OCI-LY7 (cell line): Measurements from ENCODE around the gene ATXN3. TPM values are rescaled to one million over a fixed set of nuclear protein-coding genes. Genes with fewer than 3 reads are reported as not detected.
"Not testable (repeated sequence)": the region's sequence is repeated elsewhere in the genome, so short reads cannot be mapped to it uniquely, and the experiment has no call there.

Experiments
- BruUV-seq: library from RNA; stranded (reverse); fragments of 400-500 nt; replicated peaks from 2 replicates; lab custom pipeline; 2021; lab: Mats Ljungman, UMichigan
- CTCF ChIA-PET: fragments of 300-600 bp; sonication (Branson Sonifier 250); formaldehyde crosslinking; loops from one replicate; lab custom pipeline; 2022; ENCODE audit warnings: antibody characterized with exemption; ENCODE audit not compliant: unreplicated experiment; lab: Charles Lee
- POLR2A ChIA-PET: fragments of 300-600 bp; sonication (Branson Sonifier 250); formaldehyde crosslinking; loops from one replicate; lab custom pipeline; 2022; ENCODE audit warnings: antibody characterized with exemption; lab: Charles Lee
- DNase-seq: peaks from one replicate; pipeline ENCODE4 v3.0.0-alpha.2; 2015; ENCODE audit warnings: low spot score
- H2AFZ ChIP-seq: fragments of 200-600 bp; sonication (generic), shearing (Covaris generic); 2 replicates; pipeline ENCODE4 v1.6.1; 2014; ENCODE audit warnings: mild to moderate bottlenecking, antibody characterized with exemption, low read length, moderate library complexity
- H3K27ac ChIP-seq: fragments of 200-600 bp; sonication (generic); 2 replicates; pipeline ENCODE4 v1.5.1; 2014; ENCODE audit warnings: mixed run types, low read depth, mild to moderate bottlenecking, moderate library complexity, low read length, inconsistent platforms; ENCODE audit not compliant: poor library complexity, severe bottlenecking
- H3K36me3 ChIP-seq: fragments of 200-600 bp; sonication (generic); 2 replicates; pipeline ENCODE4 v1.6.1; 2014; ENCODE audit warnings: mild to moderate bottlenecking, antibody characterized with exemption, low read length, moderate library complexity, mixed read lengths; ENCODE audit not compliant: insufficient read depth
- H3K4me1 ChIP-seq: fragments of 200-600 bp; sonication (generic); 2 replicates; pipeline ENCODE4 v1.5.1; 2014; ENCODE audit warnings: mild to moderate bottlenecking, low read length; ENCODE audit not compliant: insufficient read depth, poor library complexity, severe bottlenecking
- H3K4me2 ChIP-seq: fragments of 200-600 bp; sonication (generic); 2 replicates; pipeline ENCODE4 v1.6.1; 2014; ENCODE audit warnings: mild to moderate bottlenecking, low read length
- H3K4me3 ChIP-seq: fragments of 200-600 bp; sonication (generic); 2 replicates; pipeline ENCODE4 v1.5.1; 2014; ENCODE audit warnings: mild to moderate bottlenecking, low read depth, low read length; ENCODE audit not compliant: poor library complexity, severe bottlenecking
- H3K79me2 ChIP-seq: fragments of 200-600 bp; sonication (generic); 2 replicates; pipeline ENCODE4 v1.6.1; 2016; ENCODE audit warnings: low read depth, mild to moderate bottlenecking, low read length, moderate library complexity, mixed read lengths; ENCODE audit not compliant: insufficient read depth
- H3K9me2 ChIP-seq: fragments of 200-600 bp; sonication (generic); 2 replicates; pipeline ENCODE4 v1.6.1; 2016; ENCODE audit warnings: mild to moderate bottlenecking, low read length, mixed read lengths; ENCODE audit not compliant: insufficient read depth
- H3K9me3 ChIP-seq: fragments of 200-600 bp; sonication (generic); 2 replicates; pipeline ENCODE4 v1.6.1; 2014; ENCODE audit warnings: mild to moderate bottlenecking, mixed run types, low read length, mixed read lengths
- H4K20me1 ChIP-seq: fragments of 200-600 bp; sonication (generic); 2 replicates; pipeline ENCODE4 v1.6.1; 2014; ENCODE audit warnings: mild to moderate bottlenecking, antibody characterized with exemption, low read length, moderate library complexity, mixed read lengths; ENCODE audit not compliant: insufficient read depth
- EZH2phosphoT487 ChIP-seq: fragments of 200-600 bp; sonication (generic); IDR thresholded peaks from 2 replicates; pipeline ENCODE4 v1.6.1; 2018; ENCODE audit warnings: low read depth, borderline replicate concordance, mild to moderate bottlenecking, mixed run types, antibody characterized with exemption, low read length, moderate library complexity, mixed read lengths
- intact Hi-C: fragments of 100-400 bp; cut with micrococcal nuclease; formaldehyde crosslinking; loops from one replicate; pipeline ENCODE4 v1.10.0; 2022; ENCODE audit not compliant: unreplicated experiment
- total RNA-seq, 2 experiments: library from RNA; depleted of rRNA in 1 of 2; stranded (reverse); fragments of >200 nt in 1 of 2; shearing (Covaris generic) in 1 of 2; gene quantifications; 2 replicates each; pipeline ENCODE4 v1.2.3, GENCODE V29; 2014 to 2022
- TF ChIP-seq, protein P1 (sequence below): fragments of 200-600 bp; sonication (generic); conservative IDR thresholded peaks from 2 replicates; pipeline ENCODE4 v1.5.1; 2014; ENCODE audit warnings: mild to moderate bottlenecking, antibody characterized with exemption, low read length, moderate library complexity, mixed read lengths

ATXN3 gene
- total RNA-seq, 2 experiments from 2014 or later: 21.3 to 24.6 TPM

DNA sequence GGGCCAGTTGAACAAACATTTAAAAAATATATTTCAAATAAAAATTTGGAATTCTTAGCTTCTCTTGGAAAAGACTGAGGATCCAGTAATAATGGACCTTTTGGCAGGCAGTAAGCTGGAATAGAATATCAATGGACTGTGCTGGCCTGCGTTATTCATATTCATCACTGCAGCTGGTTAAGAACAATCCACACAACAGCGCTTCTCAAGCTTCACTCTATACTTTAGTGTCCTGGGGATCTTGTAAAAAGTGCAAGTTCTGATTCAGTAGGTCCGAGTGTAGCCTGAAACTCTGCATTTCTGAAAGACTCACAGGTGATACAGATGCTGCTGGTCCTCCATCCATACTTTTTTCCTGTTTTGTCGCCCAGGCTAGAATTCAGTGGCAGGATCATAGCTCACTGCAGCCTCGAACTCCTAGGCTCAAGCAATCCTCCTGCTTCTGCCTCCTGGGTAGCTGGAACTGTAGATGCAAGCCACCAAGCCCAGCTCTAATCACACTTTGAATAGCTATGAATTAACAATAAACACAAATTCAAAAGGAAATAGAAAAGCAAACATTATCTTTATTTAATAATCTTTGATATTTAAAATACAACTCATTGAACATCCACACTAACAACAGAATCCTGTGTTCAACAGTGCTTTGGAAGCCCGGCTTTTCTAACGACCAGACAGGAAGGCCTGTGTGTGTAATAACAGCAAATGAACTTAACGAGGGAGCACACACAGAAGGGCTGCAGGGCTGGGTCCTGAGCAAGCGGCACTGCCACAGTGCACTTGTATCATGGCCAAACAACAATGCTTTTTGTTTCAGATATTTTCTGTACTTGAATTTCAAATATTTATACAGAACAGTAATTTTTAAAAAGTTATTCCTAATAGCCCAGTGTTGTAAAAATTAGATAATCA lies 48.1 kb downstream of the ATXN3 start:
- ChIA-PET POLR2A (interaction anchor here (0.6 to 1.1 kb wide), 3 partner anchors 33 to 1389 kb away, joined by 3 to 4 read pairs (median 3); no protein-coding TSS in a partner anchor), CTCF (no interaction called here)
- no peak overlapping the region for H3K27ac ChIP-seq
- peaks cover 6% of the 10 kb centered on the region; the same call in 1 of the 2 replicates for H3K36me3 ChIP-seq
- no peak overlapping the region for H2AFZ ChIP-seq
- TF ChIP-seq, protein P1, sequence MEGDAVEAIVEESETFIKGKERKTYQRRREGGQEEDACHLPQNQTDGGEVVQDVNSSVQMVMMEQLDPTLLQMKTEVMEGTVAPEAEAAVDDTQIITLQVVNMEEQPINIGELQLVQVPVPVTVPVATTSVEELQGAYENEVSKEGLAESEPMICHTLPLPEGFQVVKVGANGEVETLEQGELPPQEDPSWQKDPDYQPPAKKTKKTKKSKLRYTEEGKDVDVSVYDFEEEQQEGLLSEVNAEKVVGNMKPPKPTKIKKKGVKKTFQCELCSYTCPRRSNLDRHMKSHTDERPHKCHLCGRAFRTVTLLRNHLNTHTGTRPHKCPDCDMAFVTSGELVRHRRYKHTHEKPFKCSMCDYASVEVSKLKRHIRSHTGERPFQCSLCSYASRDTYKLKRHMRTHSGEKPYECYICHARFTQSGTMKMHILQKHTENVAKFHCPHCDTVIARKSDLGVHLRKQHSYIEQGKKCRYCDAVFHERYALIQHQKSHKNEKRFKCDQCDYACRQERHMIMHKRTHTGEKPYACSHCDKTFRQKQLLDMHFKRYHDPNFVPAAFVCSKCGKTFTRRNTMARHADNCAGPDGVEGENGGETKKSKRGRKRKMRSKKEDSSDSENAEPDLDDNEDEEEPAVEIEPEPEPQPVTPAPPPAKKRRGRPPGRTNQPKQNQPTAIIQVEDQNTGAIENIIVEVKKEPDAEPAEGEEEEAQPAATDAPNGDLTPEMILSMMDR: no peak
- TF ChIP-seq EZH2phosphoT487: no peak
- BruUV-seq: TSS peak; percentile 41
- no peaks in the 10 kb centered on the region for H3K4me1 ChIP-seq
- H3K4me3 ChIP-seq: no peak overlapping the region
- H3K9me2 ChIP-seq: no peaks in the 10 kb centered on the region
- intact Hi-C loops: no loop called here
- H3K79me2 ChIP-seq: no peaks in the 10 kb centered on the region
- H4K20me1 ChIP-seq: no peaks in the 10 kb centered on the region
- DNase-seq: no peak
- H3K9me3 ChIP-seq: no peaks in the 10 kb centered on the region
- no peak overlapping the region for H3K4me2 ChIP-seq

- no peaks in the 10 kb centered on the region; the same call in 1 of the 2 replicates for H3K36me3 ChIP-seq
- no peaks in the 10 kb centered on the region for H3K4me1 ChIP-seq
- no peaks in the 10 kb centered on the region for H3K9me3 ChIP-seq
- no peaks in the 10 kb centered on the region for H3K79me2 ChIP-seq
- TF ChIP-seq, protein P1: no peak
- no peak for TF ChIP-seq EZH2phosphoT487
- intact Hi-C loops: no loop called here
- H3K4me2 ChIP-seq: no peak overlapping the region
- H3K9me2 ChIP-seq: no peaks in the 10 kb centered on the region
- no peak for DNase-seq
- ChIA-PET POLR2A (interaction anchor here (0.5 kb wide), 1 partner anchor 9 kb away, joined by 3 read pairs; no protein-coding TSS in a partner anchor), CTCF (no interaction called here)
- no peaks in the 10 kb centered on the region for H4K20me1 ChIP-seq
- H3K27ac ChIP-seq: no peak overlapping the region
- H3K4me3 ChIP-seq: no peak overlapping the region
- BruUV-seq: no TSS peak
- H2AFZ ChIP-seq: no peak overlapping the region
Measured at GRCh38 chr14:92049781-92050180, 56.6 kb downstream of the ATXN3 start.

GRCh38 chr14:92049221-92049620 lies 57.2 kb downstream of the ATXN3 start:
- H4K20me1 ChIP-seq, H3K9me2 ChIP-seq, H3K36me3 ChIP-seq, H3K79me2 ChIP-seq, H3K4me1 ChIP-seq, intact Hi-C loops, H3K4me2 ChIP-seq, DNase-seq, H2AFZ ChIP-seq, H3K9me3 ChIP-seq, H3K4me3 ChIP-seq, CTCF ChIA-PET, H3K27ac ChIP-seq, BruUV-seq: not testable (repeated sequence)
- POLR2A ChIA-PET: interaction anchor here (1.2 kb wide), 1 partner anchor 9 kb away, joined by 6 read pairs; the partner anchor contains the start of gene TRIP11

DNA sequence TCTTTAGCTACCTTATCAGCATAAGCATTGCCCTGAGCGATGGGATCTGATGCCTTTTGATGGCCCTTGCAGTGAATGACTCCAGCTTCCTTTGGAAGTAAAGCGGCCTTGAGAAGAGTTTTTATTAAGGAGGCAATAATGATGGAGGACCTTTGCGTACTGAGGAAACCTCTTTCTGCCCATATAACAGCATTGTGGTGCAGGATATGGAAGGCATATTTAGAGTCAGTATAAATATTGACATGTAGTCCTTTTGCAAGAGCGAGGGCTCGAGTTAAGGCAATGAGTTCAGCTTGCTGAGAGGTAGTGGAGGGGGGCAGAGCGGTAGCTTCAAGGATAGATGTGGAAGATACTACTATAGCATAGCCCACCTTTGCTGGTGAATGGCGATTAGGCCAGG lies 60.5 kb downstream of the ATXN3 start:
- H3K79me2 ChIP-seq, intact Hi-C loops, H3K36me3 ChIP-seq, POLR2A ChIA-PET, CTCF ChIA-PET, DNase-seq, BruUV-seq, H3K9me3 ChIP-seq, H3K4me2 ChIP-seq, H3K27ac ChIP-seq, H2AFZ ChIP-seq, H4K20me1 ChIP-seq, H3K4me3 ChIP-seq, H3K4me1 ChIP-seq, H3K9me2 ChIP-seq: not testable (repeated sequence)
